GM18498 (cell line): Measurements from ENCODE around the gene RASGEF1C.

ENCODE experiments used
- ATAC-seq: cut with Tn5 transposase; IDR thresholded peaks from one replicate; pipeline ENCODE4 v1.9.1; 2021; ENCODE audit warnings: mild to moderate bottlenecking, moderate library complexity; ENCODE audit not compliant: unreplicated experiment

Gene RASGEF1C

DNA sequence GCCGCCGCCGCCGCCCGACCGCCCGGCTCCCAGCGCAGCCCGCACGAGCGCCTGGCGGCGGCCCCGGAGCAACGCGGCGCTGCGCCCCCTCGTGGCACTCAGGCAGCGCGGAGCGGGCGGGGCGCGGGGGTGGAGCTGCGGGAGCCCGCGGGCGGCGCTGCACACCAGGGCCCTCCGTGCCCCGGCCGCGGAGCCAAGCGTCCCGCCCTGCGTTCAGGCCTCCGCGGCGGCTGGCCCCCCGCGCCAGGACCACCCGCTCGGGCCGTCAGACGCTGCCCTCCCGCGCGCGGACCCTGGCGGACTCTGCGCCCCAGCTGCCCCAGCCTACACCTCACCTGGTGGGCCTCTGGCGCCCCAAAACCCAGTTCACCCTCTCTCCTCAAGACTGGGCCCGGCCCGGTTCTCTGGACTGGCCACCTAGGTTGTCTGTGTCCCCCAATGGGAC lies at the start of gene RASGEF1C:
TSS of gene RASGEF1C (minus strand) at position 75 of the 445 bp plus-strand sequence. CDS start 71,159 bp downstream, outside the sequence.
- ATAC-seq: peak; percentile 84

GRCh38 chr5:180253036-180253824 lies 44.2 kb upstream of the RASGEF1C start:
- no peak for ATAC-seq

DNA sequence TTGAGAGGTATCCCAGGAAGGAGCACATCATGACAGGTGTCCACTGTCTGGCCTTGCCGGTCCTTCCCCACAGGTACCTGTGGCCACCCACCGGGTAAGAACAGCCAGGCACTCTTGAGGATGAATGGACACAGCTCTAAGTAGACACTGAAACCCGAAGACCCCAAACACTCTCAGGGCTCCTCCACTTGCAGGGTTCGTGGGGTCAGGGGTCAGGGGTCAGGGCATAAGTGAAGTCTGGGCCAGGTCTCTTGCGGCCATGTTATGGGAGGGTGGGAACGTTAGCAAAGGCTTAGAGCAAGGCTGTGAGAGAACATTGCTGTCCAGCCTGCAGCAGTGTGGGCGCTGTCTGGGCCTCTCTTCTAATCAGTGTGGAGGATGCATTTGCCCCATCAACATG lies 42.9 kb upstream of the RASGEF1C start:
- ATAC-seq: no peak

DNA sequence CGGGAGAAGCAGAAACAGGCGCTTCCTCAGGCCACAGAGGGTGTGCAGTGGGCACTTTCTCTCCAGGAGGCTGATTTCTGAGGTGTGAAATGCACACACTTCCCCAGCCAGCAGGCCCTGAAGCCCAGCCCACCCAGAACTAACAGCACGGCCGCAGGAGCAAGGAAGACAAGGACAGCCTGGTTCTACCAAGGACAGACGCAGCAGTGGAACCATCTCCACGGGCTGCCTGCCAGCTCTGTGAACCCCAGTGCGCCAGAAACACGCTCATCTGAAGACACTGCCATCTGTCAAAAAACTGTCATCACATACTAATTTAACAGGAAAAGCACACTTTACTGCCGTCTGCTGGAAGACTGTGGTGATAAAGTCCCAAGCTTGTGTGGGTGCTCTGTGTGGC lies 42.1 kb upstream of the RASGEF1C start:
- no peak for ATAC-seq

DNA sequence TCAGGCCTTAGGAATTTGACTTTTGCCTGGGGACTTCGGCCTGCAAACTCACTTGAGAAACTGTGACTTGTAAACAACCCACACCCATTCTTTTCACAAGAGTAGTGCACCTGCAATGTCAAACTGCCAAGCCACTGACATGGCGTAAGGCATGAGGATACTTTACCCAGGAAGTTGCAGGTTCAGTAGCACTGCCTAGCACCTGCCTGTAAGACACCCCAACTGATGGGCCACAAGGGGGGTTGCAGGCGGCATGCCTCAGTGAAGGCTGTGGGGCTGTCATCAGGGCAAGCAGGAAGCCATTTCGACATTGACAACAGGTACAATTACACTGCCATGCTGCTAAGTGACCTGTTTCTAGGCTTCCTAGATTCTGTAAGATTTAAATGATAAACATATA lies 41.3 kb upstream of the RASGEF1C start:
- no peak for ATAC-seq

DNA sequence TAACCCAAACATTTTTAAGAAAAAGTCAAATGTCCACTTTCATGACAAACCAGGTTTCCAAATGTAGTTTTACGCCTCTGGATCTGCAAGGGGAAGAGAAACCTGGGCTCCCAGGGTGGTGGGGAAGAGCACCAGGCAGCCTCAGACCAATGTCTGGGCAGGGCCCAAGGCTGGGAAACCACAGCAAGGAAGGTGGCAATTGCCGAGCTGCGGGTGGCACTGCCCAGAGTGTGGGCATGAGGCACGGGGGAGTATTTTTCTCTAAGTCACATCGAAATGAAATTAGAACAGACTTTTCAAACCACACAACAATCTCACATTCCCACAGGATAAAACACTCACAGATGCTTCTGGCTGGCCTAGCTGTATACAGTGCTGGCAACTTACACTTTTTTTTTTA lies 32.6 kb upstream of the RASGEF1C start:
- ATAC-seq: no peak

DNA sequence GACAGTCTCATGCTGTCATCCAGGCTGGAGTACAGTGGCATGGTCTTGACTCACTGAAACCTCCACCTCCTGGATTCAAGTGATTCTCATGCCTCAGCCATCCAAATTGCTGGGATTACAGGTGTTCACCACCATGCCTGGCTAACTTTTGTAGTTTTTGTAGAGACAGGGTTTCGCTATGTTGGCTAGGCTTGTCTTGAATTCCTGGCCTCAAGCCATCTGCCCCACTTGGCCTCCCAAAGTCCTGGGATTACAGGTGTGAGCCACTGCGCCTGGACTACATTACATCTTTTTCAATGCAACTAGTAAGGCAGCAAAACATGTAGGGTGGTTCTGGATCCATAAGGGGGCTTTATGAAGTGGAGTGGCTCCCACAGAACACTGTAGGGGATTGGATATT lies 29.6 kb upstream of the RASGEF1C start:
- ATAC-seq: no peak

GRCh38 chr5:180235846-180236245 lies 26.8 kb upstream of the RASGEF1C start:
- ATAC-seq: no peak

GRCh38 chr5:180235077-180235476 lies 26.1 kb upstream of the RASGEF1C start:
- ATAC-seq: no peak

DNA sequence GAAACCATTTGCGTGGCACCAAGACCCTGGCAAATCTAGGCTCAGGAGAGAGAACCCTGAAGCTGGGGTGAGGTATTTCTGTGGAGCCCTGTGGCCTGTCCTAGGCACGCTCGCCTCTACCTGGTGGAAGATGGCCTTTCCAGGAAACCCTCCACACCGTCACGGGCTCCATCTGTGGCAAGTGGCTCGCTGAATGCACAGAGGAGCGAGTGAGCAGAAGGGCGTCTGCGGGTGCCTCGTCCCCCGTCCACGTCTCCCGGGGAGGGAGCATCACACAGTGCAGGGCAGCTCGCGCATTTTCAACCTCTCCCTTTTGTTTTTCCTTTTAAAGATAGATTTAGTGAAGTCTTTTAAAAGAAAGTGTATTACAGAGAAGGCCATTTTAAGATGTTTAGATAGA lies 25.3 kb upstream of the RASGEF1C start:
- no peak for ATAC-seq

- no peak for ATAC-seq
Measured at GRCh38 chr5:180233729-180234128, 24.7 kb upstream of the RASGEF1C start.

DNA sequence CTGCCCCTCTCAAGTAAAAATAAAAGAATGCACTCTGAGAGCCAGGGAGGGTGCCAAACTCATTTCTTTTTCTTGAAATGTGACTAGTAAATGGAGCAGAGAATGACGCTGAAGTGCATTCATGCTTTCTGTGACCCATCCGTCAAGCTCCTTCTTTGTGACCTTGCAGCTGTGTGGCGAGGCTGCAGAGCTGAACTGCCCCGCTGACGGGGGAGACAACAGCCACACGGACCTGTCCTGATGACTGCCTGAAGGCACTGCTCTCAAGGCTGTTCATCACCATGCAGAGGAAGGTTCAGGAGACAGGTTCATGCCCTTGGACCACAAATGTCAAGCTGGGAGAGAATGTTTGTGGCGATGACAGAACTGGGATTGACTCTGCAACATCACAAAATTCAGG lies 21.0 kb upstream of the RASGEF1C start:
- no peak for ATAC-seq

DNA sequence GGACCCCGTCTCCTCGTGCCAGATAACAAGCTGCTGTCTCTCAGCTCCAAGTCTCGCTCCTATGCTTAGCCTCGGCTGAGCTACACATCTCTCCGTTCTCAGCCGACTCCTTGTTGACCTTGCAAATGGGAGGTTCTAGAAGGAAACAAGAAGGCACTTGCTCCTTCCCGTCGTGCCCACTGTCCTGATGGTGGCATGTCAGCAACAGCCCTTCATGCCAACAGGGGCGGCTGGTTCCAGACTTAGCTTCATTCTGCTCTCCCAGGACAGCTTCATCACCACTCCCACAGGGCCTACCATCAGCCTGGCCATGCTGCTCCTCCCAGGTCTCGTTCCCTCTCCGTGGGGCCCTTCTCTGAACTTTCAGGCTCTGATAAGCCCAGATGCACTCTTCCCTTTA lies 13.0 kb upstream of the RASGEF1C start:
- no peak for ATAC-seq

DNA sequence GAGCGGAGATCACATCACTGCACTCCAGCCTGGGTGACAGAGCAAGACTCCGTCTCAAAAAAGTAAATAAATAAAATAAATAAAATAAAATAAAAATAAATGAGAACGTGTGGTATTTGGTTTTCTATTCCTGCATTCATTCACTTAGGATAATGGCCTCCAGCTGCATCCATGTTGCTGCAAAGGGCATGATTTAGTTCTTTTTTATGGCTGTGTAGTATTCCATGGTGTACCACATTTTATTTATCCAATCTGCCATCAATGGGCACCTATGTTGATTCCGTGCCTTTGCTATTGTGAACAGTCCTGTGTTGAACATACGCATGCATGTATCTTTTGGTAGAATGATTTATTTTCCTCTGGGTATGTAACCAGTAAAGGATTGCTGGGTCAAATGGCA lies 8.8 kb upstream of the RASGEF1C start:
- ATAC-seq: no peak

DNA sequence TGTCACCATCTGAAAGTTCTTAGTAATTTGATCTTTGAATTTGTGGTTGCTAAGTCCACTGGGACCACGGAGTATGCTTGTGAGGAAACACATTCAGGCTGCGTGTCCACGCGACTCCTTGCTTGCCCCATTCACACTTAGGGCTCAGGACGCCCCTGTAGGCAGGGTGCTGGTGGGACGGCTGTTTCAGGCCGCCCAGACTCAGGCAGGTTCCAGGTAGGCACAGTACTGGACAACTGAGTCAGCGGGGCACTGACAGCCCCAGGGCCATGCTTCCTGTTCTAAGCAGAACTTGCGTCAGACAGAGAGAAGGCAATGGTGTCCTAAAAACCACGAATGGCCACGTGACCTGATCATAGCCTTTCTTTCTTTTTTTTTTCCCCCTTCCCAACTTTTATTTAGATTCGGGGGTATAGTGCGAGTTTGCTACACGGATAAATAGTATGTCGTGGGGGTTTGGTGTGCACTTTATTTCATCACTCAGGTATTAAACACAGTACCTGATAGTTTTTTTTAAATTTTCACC lies 7.7 kb upstream of the RASGEF1C start:
- no peak for ATAC-seq

DNA sequence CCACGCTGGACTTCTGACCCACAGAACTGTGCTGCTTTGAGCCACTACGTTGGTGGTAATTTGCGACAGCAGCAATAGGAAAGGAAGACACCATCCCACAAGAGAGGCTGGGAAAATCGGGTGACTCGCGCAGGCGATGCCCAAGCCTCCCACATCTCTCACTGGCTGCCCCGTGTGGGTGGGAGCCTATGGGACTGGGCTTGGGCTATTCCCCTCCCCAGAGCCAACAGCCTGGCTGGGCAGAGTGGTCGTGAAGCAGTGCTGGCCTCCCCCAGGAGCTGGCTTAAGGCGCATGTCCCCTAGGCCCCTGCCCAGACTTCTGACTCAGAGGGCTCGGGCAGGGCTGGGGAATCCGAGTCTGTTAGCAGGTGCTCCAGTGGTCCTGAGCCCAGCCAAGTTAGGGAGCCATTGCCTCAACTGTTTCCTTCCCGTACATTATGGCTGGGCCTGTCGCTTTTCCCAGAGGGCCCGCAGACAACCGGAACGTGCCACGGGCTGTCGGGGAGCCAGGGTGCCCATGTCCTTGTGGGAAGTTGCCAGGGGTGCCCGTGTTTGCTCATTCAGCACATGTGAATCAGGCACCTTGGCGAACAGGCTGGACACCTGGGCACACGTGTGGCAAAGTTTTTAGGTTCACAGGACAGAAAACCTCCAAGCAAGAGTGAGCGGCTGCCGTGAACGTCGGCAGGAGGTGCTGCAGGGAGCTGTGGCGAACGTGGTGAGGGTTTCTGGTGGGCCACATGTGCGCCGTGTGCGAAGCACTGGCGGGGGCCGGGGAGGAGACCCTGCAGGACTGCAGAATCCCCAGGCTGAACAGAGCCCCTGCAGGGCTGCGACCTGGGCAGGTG lies 7.0 kb upstream of the RASGEF1C start:
- no peak for ATAC-seq

DNA sequence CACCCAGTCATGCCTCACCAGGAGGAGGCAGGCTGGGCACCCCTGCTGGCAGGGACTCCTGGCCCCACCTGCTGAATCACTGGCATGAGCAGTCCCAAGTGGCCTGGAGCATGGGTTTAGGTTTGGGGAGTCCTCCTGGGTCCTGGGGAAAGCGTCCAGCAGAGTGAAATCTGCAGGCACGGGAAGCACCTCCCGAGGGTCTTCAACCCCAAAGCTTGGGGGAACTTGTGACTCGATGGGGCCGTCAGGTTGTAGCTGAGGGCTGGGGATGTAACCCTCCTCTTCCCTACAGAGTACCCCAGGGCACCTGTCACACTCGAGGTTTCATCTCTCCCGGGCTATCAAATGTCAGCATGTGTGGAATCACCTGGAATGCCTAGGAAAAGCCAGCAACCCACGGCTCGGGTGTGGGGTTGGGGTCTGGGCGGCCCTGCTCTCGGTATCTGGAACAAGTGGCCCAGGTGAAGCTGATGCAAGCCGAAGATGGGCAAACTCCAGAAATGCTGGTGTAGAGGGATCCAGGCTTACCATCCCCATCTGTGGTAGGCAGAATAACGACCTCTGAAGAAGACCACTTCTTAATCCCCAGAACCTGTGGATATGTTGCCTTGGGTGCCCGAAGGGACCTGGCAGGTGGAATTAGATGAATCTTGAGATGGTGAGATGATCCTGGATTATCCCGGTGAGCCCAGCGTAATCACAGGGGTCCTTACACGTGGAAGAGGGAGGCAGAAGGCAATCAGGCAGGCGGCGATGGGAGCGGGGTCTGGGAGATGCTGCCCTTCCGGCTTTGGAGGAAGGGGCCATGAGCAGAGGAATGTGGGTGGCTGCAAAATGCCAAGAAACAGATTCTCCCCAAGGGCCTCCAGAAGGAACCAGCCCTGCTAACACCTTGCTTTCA lies 6.1 kb upstream of the RASGEF1C start:
- ATAC-seq: no peak

DNA sequence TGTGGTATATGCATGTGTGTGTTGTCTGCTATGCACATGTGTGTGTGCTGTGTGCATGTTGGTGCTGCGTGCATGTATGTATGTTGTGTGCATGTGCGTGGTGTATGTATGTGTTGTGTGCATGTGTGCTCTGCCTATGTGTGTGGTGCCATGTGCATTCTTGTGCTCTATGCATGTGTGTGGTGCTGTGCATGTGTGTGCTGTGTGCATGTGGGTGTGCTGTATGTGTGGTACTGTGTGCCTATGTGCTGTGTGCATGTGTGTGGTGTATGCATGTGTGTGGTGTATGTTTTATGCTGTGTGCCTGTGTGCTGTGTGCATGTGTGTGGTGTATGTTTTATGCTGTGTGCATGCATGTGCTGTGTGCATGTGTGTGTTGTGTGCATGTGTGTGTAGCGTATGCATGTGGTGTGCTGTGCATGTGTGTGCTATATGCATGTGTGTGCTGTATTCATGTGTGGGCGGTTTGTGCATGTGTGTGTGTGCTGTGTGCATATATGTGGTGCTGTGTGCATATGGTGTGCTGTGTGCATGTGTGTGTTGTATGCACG lies 4.7 kb upstream of the RASGEF1C start:
- no peak for ATAC-seq

GRCh38 chr5:180213256-180213600 lies 4.2 kb upstream of the RASGEF1C start:
- no peak for ATAC-seq

DNA sequence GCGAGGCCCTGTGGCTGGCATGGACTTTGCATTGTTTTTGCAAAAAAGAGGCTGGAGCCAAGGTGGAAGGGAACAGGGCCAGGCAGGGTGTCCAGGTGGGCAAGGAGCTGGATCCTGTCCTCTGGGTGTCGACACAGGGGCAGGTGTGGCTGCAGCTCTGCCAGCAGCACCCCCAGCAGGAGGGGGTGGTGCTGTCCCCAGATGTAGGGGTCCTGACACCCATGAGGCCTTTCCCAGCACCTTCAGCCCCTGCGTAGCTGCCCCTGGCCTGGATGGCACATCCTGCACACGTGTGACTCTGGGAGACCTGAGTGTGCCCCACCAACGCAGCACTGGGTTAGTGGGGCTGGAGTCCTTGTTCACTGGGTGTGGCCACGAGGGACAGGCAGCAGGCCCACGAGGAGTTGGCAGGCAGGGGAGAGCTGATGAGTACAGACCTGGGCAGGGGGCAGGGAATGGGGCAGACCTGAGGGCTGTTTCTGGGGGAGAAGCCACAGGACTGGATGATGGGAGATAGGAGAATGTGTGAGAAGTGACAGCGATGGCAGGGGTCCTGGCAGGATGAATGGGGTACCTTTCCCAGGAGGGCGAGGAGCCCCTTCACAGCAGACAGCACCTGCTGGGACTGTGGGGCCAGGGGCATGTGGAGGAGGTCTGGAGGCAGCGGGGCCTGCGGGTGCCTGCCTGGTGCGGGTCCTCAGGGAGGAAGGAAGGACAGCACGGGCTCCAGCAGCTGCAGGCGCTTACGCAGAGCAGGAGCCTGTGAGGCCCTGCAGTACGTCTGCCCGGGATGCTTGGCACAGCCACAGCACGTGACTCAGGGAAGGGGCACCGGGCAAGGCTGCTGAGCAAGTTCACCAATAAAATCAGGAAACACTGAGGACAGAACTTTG lies 3.6 kb upstream of the RASGEF1C start:
- no peak for ATAC-seq
